Measurements from ENCODE around the gene SLC8A2. TPM values are rescaled to one million over a fixed set of nuclear protein-coding genes. Genes with fewer than 3 reads are reported as not detected.
"Not testable (repeated sequence)": the region's sequence is repeated elsewhere in the genome, so short reads cannot be mapped to it uniquely, and the experiment has no call there.

Gene SLC8A2
- polyA plus RNA-seq, 10 donors = 0.05 to 0.45 (median 0.18) TPM

DNA sequence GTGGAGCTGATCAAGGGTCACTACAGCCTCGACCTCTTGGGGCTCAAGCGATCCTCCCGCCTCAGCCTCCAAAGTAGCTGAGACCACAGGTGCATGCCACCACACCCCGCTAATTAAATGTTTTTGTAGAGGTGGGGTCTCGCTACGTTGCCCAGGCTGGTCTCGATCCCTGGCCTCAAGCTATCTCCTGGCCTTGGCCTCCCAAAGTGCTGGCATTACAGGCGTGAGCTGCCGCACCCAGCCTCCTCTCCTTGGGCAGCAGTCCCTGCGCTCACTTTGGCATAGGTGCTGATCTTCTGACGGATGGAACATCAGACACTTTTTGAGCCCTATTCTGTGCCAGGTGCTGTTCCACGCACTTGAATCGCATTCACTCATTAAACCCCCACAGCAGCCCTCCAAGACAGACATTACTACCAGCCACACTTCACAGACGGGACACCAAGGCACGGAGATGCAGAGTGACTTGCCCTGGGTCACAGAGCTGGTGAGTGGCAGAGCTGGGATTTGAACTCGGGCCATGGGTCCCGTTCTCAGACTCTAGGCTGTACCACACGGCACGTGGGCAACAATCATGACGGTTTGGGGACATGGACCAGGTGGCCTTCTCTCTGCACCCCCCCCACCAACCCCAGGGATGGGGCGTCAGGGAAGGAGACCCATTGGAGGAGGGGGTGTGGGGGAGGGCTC lies 55.6 kb downstream of the SLC8A2 start:
- DNase-seq = no peak

DNA sequence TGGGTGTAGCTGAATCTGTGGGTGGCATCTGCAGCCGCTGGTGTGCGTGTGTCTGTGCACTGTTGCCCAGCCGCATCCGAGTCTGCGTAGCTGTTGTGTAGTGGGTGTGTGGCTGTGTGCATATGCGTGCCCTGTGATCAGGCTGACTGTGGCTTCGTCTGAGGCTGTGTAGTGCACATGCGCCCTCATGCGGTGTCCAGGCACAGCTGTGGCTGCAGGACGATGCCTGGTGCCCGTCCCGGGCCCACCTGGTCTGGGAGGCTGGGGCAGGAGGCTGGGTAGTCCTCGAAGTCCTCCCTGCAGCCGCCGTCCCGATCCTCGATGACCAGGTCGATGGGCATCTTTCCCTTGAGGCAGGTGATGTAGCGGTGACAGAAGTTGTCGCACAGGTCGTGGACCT lies 57.2 kb downstream of the SLC8A2 start:
- no peak for DNase-seq

DNA sequence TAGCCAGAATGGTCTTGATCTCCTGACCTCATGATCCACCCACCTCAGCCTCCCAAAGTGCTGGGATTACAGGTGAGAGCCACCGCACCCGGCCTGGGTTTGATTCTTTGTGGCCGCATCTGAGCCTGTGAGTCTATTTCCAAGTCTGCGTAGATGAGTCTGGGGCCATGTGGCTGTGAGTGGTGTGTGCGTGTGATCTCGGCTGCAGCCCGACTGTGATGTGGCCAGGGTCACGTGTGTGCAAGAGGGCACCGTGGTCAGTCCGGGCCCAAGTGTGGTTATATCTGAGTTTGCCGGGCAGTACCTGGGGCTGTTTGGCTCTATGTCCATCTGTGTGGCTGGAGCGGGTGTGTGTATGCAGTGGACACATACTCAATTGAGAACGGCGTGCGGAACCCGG lies 57.8 kb downstream of the SLC8A2 start:
- DNase-seq = no peak

DNA sequence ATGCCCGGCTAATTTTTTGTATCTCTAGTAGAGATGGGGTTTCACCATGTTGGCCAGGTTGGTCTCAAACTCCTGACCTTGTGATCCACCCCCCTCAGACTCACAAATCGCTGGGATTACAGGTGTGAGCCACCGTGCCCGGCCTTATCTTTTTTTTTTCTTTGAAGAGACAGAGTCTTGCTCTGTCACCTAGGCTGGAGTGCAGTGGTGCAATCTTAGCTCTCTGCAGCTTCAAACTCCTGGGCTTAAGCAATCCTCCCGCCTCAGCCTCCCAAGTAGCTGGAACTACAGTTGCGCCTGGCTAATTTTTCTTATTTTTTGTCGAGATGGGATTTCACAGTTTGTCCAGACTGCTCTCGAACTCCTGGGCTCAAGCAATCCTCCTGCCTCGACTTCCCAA lies 60.0 kb downstream of the SLC8A2 start:
- DNase-seq = not testable (repeated sequence)

DNA sequence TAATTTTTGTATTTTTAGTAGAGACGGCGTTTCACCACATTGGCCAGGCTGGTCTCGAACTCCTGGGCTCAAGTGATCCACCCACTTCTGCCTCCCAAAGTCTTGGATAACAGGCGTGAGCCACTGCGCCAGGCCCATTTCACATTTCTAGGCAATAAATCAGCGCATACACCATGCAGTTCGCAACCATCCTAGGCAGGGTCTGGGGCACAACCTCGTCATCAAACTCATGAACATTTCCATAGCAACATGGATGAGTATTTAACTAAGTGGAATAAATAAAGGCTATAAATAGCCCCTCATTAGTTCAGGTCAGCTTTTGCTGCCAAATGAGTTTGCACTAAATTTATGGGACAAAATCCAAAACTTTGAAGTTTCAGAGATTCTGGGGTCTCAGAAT lies 60.6 kb downstream of the SLC8A2 start:
- no peak for DNase-seq

DNA sequence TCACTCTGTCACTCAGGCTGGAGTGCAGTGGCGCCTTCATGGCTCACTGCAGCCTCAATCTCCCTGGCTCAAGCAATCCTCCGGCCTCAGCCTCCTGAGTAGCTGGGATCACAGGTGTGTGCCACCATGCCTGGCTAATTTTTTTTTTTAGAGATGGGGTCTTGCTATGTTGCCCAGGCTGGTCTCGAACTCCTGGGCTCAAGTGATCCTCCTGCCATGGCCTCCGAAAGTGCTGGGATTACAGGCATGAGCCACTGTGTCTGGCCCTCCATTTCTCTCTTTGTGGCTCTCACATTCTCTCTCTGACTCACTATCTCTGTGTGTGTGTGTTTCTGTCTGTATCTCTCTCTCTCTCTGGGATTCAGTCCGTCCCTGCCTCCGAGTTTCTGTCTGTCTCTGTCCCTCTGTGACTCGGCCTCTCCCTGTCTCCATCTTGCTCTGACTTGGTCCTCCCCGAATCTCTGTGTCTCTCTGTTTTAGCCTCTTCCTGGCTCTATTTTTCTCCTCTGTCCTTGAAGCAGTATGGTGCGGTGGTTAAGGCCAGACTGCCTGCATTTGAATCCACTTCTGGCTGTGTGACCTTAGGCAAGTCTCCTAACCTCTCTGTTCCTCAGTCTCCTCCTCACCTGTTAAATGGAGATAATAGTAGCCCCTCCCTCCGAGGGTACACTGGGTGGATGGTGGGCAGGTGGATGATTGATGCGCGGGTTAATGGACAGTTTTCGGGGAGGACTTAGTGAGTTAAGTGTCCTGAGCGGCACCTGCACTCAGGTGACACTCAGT lies 63.3 kb downstream of the SLC8A2 start:
- no peak for DNase-seq

DNA sequence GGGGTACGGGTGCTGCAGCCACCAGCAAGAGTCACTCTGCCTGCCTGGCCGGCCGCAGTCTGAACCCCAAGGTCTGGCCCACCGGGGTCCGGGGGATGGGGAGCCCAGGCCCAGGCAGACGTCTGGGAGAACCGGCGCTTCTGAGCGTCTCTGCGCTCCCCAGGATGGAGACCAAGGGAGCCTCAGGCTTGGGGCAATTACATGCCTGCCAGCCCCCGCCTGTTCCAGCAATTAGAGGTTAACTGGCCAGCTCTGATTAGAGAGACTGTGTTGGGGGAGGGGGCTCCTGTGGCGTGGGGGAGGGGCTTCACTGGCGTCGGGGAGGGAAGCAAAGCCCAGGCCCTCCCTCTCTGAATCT lies 64.3 kb downstream of the SLC8A2 start:
- DNase-seq = no peak

DNA sequence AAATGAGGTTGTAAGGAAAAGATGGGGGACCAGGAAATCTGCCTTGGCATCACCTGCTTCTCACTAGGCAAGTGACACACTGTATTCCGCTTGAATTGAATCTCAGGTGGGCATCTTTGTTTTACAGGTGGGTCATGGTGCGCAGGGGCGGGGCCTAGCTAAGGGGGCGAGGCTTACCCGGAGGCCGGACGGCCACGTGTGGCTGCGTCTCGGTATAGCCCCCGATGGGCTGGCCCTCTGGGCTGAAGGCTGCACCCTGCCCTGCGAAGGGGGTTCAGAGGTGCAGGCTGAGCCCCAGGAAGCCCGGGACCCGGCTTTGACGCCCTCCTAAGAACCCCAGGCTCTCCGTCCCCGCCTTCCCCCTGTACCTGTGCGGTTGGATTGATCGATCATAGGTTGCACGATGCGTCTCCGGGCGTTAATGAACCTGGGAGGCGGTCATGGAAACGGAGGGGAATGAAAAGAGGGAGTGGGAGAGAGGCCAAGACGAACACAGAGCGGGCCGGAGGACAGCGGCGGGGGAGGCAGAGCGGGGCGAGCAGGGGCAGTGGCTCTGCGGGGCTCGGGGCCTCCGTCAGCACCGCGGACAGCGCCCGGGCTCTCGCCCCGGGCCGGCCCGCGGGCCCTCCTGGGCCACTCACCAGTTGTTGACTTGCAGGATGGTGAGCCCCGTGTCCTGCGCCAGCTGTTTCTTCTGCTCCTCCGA lies 64.8 kb downstream of the SLC8A2 start:
- peak in 1 of 3 donors; percentile 57 for DNase-seq

DNA sequence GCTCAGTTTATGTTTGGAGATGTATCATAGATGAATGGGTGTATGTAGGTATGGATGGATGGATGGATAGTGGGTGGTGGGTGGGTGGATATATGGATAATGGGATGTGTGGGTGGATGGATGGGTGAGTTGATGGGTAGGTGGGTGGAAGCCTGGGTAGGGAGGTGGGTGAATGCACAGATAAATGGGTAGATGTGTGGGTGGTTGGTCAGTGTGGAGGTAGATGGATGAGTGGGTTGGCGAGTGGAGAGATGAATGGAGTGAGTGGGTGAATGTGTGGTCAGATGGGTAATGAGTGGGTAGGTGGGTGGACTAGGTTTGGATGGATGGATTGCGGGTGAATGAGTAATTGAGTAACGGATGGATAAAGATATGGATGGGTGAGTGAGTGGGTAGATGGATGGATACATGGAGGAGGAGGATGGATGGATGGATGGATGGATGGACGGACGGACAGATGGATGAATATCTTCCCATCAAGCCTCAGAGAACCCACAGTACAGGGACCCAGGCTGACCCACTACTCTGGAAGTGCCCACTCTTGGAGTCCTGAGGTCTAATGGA lies 65.8 kb downstream of the SLC8A2 start:
- DNase-seq = no peak

DNA sequence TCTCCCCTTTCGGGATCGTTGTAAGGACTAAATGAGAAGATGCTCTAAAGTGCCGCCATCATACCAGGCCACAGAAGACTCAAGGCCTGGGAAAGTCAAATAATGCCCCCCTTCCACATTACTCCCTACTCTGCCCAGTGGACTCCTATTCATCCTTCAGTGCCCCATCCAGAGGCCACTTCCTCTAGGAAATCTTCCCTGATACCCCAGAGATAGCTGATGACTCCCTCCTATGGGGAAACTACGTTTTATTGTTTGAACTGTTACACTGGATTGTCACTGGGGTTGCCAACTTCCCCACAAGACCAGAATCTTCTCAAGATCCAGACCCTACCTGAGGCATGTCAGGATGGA lies 66.5 kb downstream of the SLC8A2 start:
- no peak for DNase-seq

DNA sequence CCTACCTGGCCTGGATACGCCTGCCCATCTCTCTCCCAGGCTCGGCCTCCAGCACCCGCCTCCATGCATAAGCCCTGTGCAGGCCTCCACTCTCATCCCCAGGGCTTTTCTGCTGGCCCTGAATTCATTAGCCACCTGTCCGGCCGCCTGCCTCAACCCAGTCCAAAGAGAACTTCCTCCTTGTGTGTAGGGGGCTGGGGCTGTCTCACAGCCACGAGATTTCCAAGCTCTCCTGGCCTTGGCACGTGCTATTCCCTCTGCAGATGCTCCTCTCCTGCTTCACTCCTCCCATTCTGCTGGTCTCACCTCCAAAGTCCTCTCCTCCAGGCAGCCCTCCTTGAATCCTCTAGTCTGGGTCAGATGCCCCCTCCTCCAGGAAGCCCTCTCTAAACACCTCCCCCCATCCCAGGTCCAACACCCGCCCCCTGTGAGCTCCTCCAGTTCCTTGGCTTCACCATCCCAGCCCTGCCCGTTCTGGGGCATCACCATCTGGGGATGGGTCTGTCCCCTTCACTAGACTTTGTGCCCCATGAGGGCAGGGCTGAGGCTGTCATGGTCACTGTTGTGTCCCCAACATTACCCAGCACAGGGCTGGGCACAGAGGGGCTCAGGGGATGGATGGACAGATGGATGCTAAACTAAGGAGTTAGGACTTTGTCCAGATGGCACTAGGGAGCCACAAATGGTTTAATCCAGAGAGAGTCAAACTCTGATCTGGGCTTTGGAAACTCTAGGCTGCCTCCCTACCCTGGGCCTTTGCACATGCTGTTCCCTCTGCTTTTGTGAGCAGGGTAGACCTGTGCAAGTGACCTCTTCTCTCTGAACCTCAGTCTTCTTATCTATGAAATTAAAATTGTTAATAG lies 67.1 kb downstream of the SLC8A2 start:
- DNase-seq = no peak

DNA sequence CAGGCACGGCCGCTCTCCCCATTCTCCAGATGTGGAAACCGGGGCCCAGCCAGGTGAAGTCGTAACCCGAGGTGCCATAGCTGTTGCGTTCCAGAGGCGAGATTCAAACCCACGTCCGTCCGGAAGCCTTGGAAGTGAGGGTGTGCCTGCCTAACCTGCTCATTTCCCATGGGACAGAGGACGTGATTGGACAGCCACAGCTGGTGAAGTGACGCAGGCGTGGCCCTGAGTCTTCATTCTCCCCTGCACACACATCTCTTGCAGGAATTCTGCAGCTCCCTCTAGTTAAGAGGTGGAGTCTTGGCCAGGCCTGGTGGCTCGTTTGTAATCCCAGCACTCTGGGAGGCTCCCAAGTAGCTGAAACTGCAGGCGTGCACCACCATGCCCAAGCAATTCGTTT lies 69.2 kb downstream of the SLC8A2 start:
- DNase-seq = no peak

DNA sequence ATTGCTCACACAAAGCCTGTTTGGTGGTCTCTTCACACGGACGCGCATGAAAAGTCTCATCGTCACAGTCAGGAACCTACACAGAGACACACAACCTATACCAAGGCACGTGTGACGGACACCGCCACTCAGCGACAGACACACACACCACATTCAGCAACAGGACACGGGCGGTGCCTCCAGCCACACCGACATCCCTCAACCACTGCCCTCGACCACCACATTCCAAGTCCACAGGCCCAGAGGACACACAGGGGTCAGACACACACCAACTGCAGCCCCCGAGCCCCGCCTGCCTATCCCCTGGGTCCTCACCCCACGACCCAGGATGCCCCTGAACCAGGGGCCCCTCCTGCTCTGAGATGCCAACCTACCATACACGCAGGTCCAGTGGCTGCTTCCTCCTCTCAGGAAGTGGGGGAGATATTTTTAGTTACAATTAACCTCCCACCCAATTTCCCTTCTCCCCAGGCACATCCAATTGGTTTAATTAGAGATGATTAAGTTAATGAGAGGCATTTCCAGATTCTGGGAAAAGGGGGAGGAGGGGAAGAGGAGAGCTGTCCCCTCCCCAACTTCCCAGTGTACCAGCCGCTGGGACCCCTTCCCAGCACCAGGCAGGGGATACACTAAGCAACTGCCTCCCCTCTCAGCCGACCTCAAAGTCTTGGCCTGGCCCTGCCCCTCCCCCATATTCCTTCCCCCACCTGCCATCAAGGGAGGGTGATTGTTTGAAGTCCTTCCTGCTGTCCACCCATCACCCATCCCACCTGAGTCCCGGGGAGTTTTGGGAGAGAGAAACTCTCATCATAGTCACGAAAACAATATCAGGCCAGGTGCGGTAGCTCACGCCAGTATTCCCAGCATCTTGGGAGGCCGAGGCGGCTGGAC lies 72.7 kb downstream of the SLC8A2 start:
- no peak for DNase-seq

DNA sequence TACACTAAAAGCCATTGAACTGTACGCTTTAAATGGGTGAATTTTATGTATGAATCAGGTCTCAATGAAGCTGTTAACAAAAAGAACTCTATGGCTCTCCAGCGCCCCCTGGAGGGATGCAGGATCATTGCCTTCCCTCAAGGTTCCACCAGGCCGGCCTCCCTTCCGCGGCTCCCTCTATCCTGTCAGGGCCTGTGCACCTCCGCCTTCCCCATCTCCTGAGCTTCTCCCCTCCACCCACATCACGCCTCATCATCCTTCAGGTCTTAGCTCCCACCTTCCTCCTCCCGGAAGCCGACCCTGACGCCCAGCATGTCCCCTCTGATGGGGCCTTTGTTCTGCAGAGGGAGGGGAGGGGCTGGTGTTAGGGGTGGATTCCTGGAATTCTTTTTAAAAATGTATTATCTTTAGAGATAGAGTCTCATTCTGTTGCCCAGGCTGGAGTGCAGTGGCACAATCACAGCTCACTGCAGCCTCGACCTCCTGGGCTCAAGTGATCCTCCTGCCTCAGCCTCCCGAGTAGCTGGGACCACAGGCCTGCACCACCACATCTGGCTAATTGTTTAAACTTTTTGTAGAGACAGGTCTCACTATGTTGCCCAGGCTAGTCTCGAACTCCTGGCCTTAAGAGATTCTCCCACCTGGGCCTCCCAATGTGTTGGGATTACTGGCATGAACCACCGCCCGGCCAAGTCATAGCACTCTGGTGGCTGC lies 80.0 kb downstream of the SLC8A2 start:
- DNase-seq = peak; percentile 37 to 70 (median 61)

DNA sequence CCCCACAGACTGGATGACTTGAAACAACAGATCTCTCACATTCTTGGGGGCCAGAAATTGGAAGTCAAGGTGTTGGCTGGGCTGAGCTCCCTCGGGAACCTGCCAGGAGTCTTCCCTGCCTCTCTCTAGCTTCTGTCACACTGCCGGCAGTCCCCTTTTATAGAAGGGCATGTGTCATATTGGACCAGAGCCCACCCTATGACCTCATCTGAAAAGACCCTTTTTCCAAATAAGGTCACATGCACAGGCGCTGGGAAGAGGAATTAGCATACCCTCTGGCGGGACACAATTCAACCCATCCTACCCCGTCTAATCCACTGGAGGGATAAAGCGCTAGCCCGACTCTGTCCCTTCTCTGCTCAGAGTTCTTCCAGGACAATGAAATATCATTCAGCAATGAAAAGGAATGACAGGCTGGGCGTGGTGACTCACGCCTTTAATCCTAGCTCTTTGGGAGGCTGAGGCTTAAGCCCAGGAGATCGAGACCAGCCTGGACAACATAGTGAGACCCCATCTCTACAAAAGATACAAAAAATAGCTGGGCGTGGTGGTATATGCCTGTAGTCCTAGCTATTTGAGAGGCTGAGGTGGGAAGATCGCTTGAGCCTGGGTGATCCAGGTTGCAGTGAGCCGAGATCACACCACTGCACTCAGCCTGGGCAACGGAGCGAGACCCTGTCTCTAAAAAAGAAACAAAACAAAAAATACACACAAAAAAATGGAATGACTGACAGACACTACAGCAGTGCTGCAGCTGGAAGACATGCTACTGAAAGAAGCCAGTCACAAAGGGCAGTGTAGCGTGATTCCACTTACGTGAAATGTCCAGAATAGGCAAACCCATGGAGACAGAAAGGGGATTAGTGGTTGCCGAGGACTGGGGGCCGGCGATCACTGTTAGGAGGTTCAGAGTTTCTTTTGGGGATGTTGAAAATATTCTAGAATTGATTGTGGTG lies 80.9 kb downstream of the SLC8A2 start:
- DNase-seq = no peak

DNA sequence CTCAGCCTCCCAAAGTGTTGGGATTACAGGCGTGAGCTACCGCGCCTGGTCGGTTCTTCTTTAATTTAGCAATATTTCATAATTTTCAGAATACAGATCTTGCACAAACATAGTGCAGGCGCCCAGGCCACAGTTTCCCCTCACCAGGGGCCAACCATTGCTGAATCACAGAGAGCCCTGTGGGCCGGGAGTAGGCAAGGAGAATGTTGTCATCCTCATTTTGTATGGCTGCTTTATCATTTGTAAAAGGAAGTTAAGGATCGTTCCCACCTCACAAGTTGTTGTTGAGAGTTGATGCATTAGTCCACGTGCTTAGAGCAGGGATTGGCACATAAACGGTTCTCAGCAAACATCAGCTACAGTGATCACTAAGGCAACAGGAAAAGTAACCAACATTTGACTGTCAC lies 82.5 kb downstream of the SLC8A2 start:
- no peak for DNase-seq

DNA sequence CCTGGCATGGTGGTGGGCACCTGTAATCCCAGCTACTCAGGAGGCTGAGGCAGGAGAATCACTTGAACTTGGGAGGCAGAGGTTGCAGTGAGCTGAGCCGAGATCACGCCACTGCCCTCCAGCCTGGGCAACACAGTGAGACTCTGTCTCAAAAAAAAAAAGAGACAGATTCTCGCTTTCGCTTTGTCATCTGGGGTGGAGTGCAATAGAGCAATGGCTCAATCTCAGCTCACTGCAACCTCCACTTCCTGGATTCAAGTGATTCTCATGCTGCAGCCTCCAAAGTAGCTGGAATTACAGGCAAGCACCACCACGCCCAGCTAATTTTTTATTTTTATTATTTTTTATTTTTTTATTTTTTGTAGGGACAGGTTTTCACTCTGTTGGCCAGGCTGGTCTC lies 83.0 kb downstream of the SLC8A2 start:
- not testable (repeated sequence) for DNase-seq

DNA sequence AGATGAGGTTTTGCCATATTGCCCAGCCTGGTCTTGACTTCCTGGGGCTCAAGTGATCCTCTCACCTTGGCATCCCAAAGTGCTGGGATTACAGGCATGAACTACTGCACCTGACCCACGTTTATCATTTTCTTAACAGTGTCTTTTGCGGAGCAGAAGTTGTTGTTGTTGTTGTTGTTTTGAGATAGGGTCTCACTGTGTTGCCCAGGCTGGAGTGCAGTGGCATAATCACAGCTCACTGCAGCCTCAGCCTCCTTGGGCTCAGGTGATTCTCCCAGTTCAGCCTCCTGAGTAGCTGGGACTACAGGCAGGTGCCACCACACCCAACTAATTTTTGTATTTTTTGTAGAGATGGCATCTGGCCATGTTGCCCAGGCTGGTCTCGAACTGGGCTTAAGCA lies 84.1 kb downstream of the SLC8A2 start:
- not testable (repeated sequence) for DNase-seq

DNA sequence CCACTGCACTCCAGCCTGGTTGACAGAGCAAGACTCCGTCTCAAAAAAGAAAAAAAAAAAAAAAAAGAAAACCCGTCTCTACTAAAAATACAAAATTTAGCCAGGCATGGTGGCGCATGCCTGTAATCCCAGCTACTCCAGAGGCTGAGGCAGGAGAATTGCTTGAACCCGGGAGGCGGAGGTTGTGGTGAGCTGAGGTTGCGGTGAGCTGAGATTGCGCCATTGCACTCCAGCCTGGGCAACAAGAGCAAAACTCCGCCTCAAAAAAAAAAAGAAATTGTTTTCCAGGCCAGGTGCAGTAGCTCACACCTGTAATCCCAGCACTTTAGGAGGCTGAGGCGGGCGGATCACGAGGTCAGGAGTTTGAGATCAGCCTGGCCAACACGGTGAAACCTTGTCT lies 85.1 kb downstream of the SLC8A2 start:
- DNase-seq = not testable (repeated sequence)
